Measurements from ENCODE around the gene CELF1.
"Not testable (repeated sequence)": the region's sequence is repeated elsewhere in the genome, so short reads cannot be mapped to it uniquely, and the experiment has no call there.

CELF1 gene

DNA sequence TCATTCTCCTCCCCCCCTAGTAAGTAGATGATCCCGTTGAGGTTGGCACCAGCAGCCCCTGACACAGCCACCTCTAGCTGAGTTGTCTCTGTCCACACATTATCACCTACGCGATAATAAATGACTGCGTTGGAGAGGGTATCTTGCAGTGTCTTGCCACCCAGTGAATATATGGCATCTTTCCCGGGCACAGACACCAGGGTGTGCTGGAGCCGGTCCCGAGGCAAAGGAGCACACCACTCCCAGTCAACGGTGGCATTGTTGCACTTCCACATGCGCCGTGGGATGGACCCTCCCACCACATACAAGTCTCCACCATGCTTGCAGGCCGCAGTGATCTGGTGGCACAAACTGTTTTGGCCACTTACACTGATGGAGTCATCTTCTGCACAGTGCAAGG lies 20.4 kb upstream of the CELF1 start:
- DNase-seq (ENCODE audit: low read depth in 2 of 2) = no peak

DNA sequence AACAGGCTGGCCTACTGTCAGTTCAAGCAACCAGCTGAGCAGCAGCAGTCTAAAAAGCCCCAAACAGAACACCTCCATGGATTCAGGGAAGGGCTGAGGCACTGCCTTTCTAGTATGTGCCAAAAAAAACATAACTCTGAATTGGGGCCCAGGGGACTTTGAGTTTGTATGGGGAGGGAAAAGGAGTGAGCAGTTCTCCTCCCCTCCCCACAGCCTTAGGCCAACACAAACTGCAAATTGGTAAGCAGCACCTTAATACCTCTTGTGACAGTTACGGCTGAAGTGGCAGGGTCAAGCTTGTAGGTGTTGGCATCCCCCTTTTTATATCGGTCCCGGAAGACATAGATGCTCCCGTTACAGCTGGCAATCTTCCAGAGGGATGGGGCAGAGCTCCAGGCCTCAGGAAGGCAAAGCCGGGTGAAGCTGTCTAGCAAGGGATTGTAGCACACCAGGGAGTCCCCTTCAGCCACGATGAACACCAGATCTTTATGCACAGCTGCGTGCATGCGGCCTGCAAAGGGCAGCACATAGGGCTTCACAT lies 19.9 kb upstream of the CELF1 start:
- DNase-seq (ENCODE audit: low read depth in 2 of 2) = no peak

DNA sequence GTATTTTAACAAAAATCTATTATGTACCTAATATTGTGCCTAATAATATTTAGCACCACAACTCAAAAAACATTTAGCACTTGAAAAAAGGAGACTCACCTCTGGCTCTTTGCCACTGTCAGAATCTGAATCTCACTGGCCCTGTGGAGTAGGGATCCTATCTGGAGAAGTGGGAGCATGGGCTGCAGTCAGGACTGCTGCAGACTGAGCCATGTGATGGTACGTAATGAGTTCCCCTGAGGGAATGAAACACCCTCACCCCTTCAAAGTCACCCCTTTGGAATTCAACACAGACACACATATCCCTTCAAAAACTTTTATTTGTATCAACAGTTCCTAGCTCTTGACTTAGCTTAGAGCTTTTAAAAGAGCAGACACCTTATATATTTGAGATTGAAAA lies 19.0 kb upstream of the CELF1 start:
- DNase-seq (ENCODE audit: low read depth in 2 of 2) = no peak

DNA sequence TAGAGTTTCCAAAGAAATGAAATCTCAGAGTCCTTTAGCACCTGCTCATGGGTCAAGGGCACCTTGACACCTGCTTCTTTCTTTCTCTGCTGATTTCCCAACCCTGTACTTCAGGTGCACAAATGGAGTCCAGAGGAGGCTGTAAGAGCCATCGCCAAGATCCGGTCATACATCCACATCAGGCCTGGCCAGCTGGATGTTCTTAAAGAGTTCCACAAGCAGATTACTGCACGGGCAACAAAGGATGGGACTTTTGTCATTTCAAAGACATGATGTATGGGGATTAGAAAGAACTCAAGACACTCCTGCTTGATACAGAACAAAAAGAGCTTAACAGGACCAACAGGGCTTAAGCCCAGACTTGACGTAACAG lies 18.4 kb upstream of the CELF1 start:
- DNase-seq (ENCODE audit: low read depth in 2 of 2) = no peak

DNA sequence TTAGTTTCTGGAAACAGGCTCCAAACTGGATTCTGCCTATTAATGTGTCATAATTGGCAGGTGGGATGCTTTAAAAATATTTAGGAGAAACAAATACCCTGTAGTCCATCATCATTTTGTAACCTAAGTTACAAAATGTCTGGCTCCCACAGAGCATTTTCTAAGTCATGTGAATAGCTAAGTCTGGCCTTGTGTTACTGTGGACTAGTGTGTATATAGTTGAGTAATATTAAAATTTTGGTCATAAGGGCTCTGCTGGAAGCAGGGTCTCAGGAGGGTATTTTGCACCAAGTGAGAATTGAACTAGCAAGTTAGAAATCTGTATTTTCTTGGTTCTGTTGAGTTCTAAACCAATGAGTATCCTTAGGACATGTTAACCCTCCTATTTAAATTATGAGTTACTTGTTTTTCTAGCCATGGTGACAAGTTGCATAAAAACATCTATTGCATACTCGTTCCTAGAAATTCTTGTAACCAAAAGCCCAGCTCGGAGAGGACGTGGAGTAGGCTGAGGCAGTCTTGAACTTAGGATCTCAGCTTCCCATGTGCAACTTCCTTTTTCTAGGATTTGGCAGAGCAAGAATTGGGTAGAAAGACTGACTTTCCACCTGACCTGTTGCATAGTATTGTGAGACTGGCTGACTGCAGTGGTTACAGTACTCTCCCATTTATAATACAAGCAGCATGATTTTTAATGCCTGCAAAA lies 17.9 kb upstream of the CELF1 start:
- DNase-seq (ENCODE audit: low read depth in 2 of 2) = no peak

DNA sequence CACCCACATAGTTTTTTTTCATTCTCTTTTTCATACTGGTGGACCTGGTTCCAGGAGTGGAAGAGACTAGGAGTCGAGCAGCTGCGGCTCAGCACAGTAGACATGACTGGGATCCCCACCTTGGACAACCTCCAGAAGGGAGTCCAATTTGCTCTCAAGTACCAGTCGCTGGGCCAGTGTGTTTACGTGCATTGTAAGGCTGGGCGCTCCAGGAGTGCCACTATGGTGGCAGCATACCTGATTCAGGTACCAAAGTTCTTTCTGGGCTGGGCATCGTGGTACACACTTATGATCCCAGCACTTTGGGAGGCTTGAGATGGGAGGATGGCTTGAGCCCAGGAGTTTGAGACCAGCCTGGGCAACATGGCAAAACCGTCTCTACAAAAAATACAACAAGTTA lies 16.7 kb upstream of the CELF1 start:
- no peak for DNase-seq (ENCODE audit: low read depth in 2 of 2)

DNA sequence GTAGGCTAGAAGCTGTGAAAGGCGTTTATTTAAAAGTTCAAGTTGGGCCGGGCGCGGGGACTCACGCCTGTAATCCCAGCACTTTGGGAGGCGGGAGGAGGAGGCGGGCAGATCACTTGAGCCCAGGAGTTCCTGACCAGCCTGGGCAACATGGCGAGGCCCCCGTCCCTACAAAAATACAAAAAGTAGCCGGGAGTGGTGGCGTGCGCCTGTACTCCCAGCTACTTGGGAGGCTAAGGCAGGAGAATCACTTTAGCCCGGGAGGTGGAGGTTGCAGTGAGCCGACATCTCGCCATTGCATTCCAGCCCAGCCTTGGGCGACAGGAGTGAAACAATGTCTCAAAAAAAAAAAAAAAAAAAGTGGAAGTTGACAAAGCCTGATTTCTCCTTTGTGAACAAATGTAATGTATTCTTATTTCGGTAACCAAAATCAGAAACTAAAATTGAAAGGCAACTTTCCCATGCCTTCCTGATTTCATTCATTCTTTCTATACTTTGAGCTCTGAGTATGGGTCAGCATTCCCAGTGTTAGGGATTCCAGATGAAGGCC lies 13.3 kb upstream of the CELF1 start:
- DNase-seq (ENCODE audit: low read depth in 2 of 2) = no peak

DNA sequence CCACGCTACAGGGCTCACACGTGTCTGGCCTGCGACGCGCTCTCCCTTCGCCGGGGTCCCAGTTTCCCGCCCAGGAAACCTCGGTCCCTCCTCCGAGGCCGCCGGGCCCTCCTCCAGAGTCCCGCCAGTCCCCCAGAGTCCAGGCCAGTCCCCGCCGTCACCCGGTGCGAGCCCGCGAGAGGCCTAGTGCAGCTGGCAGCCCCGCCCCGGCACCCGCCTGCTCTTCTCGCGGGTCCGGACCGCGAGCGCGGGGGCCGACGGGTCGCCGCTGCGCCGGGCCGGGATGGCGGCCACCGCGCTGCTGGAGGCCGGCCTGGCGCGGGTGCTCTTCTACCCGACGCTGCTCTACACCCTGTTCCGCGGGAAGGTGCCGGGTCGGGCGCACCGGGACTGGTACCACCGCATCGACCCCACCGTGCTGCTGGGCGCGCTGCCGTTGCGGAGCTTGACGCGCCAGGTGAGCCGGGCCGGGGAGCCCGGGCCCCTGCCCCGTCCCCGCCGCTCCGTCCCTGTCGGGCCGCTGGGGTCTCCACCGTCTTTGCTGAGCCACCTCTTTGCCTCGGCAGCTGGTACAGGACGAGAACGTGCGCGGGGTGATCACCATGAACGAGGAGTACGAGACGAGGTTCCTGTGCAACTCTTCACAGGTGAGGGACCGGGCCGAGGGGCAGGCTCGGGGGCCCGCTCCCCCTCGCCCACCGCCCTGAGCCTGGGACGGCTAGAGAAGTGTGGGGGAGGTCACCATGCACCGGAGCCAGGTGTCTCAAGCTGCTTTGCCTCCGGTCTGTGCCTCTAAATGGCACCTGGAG lies 12.6 kb upstream of the CELF1 start, which contains the start of gene PTPMT1:
TSS of gene PTPMT1 (plus strand) at position 260 of the 809 bp plus-strand sequence. CDS start at position 284, 24 bp downstream.
- no peak for DNase-seq (ENCODE audit: low read depth in 2 of 2)

DNA sequence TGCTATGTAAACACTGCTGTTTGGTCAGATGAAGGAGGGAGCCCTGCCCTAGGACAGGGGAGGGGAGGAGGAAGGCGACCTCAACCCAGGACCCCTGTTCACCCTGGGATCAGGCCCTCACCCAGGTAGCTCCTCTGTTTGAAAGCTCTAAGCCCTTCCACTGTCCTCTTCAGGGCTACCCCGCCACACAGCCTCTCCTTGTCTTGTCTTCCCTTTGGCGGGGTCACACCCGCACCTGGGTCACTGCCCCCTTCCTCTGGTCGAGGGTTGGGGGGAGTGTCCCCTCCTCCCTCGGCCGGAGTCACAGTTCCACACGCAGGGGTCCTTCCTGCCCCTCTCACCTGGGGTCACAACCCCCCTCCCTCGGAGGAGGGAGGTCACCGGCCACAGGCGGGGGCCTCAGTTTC lies 12.0 kb upstream of the CELF1 start:
- no peak for DNase-seq (ENCODE audit: low read depth in 2 of 2)

DNA sequence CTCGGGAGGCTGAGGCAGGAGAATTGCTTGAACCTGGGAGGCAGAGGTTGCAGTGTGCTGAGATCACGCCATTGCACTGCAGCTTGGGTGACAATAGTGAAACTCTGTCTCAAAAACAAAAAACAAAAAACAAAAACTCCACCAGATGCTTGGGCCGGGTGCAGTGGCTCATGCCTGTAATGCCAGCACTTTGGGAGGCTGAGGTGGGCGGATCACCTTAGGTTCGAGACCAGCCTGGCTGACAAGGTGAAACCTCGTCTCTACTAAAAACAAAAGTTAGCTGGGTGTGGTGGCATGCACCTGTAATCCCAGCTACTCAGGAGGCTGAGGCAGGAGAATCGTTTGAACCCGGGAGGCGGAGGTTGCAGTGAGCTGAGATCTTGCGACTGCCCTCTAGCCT lies 11.4 kb upstream of the CELF1 start:
- DNase-seq (ENCODE audit: low read depth in 2 of 2) = not testable (repeated sequence)

DNA sequence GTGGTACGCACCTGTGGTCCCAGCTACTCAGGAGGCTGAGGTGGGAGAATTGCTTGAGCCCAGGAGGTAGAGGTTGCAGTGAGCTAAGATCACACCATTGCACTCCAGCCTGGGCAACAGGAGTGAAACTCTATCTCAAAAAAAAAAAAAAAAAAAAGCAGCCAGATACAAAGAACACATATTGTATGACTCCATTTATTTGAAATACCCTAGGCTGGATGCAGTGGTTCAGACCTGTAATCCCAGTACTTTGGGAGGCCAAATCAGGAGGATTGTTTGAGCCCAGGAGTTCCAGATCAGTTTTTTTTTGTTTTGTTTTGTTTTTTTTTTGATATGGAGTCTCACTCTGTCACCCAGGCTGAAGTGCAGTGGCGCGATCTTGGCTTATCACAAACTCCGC lies 9.5 kb upstream of the CELF1 start:
- not testable (repeated sequence) for DNase-seq (ENCODE audit: low read depth in 2 of 2)

DNA sequence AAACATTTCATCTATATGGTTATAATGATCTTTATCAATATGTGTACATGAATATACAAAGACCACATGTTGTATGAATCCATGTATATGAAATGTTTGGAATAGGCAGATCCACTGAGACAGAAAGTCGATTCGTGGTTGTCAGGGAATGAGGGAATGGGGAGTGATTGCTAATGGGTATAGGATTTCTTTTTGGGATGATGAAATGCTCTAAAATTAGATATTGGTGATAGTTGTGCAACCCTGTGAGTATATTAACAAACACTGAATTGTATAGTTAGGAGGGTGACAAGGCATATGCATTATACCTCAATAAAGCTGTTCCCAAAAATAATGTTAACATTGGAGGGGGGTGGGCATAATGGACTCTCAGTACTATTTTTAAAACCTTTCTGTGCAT lies 7.5 kb upstream of the CELF1 start:
- no peak for DNase-seq (ENCODE audit: low read depth in 2 of 2)

DNA sequence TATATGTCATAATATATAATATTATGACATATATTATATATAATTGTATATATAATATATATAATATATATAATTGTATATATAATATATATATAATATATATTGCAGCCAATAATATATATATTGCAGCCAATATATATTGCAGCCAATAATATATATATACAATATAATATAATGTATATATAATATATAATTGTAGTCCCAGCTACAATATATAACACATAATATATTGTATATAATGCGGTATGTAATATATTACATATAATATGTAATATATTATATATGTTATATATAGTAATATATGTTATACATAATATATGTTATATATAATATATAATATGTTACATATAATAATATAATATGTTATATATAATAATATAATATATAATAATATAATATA lies 5.8 kb upstream of the CELF1 start:
- no peak for DNase-seq (ENCODE audit: low read depth in 2 of 2)

DNA sequence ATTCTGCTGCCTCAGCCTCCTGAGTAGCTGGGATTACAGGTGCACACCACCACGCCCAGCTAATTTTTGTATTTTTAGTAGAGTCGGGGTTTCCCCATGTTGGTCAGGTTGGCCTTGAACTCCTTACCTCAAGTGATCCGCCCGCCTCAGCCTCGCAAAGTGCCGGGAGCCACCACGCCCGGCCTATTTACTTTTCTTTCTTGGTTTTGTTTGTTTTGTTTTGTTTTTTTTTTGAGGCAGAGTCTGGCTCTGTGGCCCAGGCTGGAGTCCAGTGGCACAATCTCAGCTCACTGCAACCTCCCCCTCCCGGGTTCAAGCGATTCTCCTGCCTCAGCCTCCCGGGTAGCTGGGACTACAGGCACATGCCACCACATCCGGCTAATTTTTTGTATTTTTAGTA lies 4.1 kb upstream of the CELF1 start:
- not testable (repeated sequence) for DNase-seq (ENCODE audit: low read depth in 2 of 2)

DNA sequence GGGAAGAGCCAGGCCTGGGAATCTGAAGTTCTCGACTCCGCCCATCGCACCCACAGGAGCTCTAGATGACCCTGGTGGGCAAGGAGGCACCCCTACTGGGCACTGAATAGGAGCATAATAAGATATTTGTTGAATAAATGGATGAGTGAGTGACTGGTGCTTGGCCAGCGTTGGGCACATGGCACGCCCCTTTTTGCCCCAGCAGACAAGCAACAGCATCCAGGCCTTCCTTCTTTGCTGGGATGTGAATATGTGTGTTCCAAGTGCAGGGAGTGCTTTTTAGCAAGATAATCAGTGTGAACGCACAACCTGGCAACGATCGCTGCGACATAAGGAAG lies 443 bp upstream of the CELF1 start:
- no peak for DNase-seq (ENCODE audit: low read depth in 2 of 2)

DNA sequence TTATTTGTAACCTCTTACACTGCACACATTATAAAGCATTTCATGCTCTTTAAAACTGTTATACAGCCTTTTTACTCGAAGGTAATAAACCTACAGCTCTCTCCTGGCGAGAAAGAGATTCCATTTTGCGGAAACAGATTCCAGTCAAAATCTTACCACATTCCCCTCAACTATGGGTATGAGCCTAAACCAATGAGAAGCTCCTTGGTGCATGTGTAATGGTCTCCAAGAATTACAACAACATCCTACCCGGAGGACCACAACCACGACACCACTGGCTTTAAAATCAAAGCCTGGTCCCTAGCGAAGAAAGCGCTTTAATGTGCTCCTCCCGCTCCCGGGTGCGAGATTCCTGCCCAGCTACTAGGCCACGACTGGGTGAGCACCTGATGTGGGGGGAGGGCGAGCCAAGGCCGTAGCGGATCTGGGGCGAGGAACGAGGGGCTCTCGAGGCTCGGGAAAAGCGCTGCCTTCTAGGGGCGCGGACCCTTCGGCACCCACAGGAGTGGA lies 821 bp downstream of the CELF1 start:
- no peak for DNase-seq (ENCODE audit: low read depth in 2 of 2)

DNA sequence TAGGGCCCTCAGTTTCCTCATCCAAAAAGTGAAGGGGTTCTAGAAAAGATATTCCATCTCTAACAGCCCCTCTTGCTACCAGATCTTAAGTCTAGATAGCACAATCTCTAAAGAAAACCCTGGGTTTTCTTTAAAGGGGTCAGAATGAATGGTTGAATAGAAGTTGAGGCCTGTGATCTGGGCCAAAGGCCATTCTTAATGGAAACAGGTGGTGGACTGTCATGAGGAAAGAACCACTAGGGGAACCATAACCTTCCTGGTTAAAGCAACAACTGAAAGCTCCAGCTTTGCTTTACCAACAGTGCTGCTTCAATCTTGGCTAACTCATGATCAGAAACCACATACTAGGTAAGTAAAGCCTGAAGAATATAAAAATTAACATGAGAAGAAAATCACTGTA lies 1.8 kb downstream of the CELF1 start:
- no peak for DNase-seq (ENCODE audit: low read depth in 2 of 2)

DNA sequence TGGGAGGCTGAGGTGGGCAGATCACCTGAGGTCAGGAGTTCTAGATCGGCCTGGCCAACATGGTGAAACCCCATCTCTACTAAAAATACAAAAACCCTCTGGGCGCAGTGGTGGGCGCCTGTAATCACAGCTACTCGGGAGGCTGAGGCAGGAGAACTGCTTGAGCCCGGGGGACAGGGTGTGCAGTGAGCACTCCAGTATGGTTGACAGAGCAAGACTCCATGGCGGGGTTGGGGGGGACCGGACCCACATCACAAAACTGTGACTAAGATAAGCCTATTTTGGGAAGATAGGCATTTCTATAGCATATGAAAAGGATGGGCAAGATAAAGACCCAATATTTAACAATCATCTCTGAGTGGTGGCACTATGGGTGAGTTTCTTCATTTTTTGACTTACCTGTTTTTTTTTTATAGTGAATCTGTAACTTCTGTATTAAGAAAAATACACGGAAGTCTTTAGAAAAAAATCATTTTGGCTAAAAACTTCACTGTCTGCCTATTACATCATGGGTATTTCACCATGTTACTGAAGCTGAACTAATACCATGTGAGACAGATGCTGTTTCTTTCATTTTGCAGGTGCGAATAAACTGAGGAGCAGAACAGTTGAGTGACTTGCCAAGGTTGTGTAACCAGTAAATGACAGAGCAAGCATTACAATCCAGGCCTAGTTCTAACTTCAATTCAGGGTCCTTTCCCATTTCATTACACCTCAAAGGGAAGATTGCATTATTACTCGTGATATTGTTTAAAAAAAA lies 2.5 kb downstream of the CELF1 start:
- no peak for DNase-seq (ENCODE audit: low read depth in 2 of 2)

DNA sequence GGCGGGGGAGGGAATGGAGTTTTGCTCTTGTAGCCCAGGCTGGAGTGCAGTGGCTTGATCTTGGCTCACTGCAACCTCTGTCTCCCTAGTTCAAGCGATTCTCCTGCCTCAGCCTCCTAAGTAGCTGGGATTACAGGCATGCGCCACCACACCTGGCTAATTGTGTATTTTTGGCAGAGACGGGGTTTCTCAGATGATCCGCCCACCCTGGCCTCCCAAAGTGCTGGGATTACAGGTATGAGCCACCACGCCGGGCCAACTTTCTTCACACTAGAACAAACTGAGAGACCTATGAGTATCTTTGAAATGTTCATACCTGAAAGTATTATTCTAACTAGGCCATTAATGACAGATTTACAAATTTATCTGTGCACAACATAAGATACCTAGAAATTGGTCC lies 6.7 kb downstream of the CELF1 start:
- not testable (repeated sequence) for DNase-seq (ENCODE audit: low read depth in 2 of 2)

DNA sequence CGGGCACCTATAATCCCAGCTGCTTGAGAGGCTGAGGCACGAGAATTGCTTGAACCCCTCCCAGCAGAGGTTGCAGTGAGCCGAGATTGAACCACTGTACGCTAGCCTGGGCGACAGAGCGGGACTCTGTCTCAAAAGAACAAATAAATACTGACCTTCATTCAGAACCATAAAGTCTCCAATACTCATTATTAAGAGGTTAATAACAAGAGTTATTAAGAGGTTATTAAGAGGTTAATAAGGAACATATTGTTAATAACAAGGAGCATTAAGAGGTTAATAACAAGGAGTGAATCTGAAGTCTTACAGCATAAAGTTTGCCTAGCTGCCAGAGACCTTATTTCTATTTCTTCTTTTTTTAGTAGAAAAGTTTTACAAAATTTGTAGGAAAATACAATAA lies 7.6 kb downstream of the CELF1 start:
- DNase-seq (ENCODE audit: low read depth in 2 of 2) = no peak

DNA sequence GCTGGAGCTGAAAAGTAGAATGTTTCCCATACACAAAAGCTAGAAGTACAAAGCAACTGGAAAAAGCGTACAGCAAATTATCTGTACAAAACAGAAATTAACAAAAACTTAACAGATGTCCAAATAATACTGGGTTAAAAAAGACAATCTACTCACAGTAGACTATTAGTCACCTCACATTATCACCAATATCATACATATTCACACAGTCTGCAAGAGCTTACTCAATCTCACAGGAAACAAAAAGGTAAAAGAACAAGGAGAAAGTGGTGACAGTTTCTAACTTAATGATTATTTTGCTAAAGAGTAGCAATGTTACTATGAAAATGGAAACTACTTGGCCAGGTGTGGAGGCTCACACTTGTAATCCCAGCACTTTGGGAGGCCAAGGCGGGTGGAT lies 11.9 kb downstream of the CELF1 start:
- DNase-seq (ENCODE audit: low read depth in 2 of 2) = no peak

DNA sequence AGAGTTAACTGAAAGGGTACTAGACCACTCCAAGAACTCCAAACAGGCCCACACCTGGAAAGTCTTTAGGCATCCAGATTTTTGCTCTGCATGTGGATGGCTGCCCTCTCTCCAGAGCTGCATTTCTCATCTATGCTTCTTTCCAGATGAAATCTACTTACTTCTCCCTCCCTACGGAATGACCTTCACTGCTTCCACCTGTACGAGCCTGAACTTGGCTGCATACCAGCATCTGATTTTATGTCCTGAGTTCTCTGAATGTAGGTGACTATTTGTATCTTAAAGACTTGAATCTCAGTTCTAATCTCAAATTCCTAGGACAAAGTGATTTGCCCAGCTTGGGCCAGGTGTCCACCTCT lies 13.3 kb downstream of the CELF1 start:
- DNase-seq (ENCODE audit: low read depth in 2 of 2) = no peak
